T1000 (cell line): ENCODE data around the gene ZBTB8OS.
"Not testable (repeated sequence)": the region's sequence is repeated elsewhere in the genome, so short reads cannot be mapped to it uniquely, and the experiment has no call there.

Experiments used
- DNase-seq: peaks from one replicate; lab custom pipeline; 2025; ENCODE audit warnings: mixed read lengths; lab: John Stamatoyannopoulos, UW

Gene ZBTB8OS

GRCh38 chr1:32650248-32650751 lies at the start of gene ZBTB8OS:
TSS of gene ZBTB8OS (minus strand) at chr1:32650550. CDS start at chr1:32650529, 21 bp downstream.
- DNase-seq: peak; percentile 74

DNA sequence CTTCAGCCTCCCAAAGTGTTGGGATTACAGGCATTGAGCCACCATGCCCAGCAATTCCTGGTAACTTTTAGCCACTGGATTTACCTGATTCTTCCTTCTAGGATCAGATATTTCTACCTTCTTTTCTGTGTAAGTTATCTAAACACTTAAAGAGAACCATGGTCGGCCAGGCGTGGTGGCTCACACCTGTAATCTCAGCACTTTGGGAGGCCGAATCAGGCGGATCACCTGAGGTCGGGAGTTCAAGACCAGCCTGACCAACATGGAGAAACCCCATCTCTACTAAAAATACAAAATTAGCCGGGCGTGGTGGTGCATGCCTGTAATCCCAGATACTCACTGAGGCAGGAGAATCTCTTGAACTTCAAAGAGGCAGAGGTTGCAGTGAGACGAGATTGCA lies 46.6 kb upstream of the ZBTB8OS start:
- DNase-seq: not testable (repeated sequence)

DNA sequence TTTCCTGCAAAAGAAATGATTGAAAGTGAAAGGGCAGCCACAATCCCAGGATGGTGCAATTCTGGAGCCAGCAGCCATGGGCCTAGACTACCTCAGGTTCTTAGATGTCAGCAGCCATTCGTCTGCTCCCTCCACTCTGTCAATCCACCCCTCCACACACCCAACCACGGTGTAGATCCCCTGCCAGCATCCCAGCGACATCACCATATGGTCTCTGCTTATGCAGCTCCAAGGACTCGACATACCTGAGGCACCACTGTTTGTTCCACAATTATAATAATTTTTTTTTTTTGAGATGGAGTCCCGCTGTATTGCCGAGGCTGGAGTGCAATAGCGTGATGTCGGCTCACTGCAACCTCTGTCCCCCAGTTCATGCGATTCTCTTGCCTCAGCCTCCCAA lies 45.7 kb upstream of the ZBTB8OS start:
- no peak for DNase-seq

GRCh38 chr1:32695098-32695904 lies 45.0 kb upstream of the ZBTB8OS start:
- peak; percentile 13 for DNase-seq

DNA sequence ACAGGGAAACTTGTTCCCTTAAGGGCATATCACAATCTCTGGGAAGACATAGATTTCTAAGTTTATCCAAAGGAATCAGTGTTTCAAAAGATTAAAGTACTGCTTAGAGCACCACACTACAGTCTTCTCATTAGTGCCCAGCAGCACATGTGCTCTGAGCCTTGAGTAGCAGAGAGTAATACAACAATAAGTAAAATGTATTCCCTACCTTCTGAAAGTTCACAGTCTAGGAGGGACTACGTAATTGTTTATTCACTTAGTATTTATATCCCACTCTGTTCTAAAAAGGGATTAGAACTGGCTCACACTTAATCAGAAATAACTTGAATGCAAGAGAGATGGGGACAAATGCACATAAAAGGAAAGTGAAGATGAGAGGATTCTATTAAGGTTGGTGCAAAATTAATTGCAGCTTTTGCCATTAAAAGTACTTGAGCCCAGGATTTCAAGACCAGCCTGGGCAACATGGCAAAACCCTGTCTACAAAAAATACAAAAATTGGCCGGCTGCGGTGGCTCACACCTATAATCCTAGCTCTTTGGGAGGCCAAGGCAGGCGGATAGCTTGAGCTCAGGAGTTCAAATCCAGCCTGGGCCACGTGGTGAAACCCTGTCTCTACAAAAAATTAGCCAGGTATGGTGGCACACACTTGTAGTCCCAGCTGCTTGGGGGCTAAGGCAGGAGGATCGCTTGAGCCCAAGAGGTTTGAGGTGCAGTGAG lies 43.3 kb upstream of the ZBTB8OS start:
- DNase-seq: no peak

- no peak for DNase-seq
These were observed 36.0 kb upstream of the ZBTB8OS start for GRCh38 chr1:32686387-32686786.

GRCh38 chr1:32685498-32685897 lies 35.1 kb upstream of the ZBTB8OS start:
- DNase-seq: no peak

GRCh38 chr1:32684167-32684811 lies 33.9 kb upstream of the ZBTB8OS start:
- DNase-seq: no peak

GRCh38 chr1:32683397-32683796 lies 33.0 kb upstream of the ZBTB8OS start:
- DNase-seq: no peak

GRCh38 chr1:32681999-32682398 lies 31.6 kb upstream of the ZBTB8OS start:
- DNase-seq: no peak

DNA sequence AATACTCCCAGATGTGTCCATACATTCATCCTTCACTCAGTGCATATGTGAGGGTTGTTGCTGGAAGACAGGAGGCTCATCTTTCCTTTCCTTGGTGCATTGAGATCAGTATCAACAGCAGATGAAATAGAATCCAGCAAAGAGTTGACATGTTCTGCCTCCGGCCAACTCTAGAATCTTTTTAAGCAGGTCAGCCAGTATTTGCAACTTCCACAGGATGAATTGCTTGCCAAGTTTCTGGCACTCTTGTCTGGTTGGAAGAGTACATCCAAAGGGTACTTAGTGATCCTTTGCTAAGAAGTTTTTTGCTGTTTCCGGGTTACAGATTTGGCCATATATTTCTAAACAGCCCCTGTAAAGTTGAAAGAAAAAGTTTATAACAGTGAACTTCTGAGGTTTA lies 31.2 kb upstream of the ZBTB8OS start:
- DNase-seq: no peak

DNA sequence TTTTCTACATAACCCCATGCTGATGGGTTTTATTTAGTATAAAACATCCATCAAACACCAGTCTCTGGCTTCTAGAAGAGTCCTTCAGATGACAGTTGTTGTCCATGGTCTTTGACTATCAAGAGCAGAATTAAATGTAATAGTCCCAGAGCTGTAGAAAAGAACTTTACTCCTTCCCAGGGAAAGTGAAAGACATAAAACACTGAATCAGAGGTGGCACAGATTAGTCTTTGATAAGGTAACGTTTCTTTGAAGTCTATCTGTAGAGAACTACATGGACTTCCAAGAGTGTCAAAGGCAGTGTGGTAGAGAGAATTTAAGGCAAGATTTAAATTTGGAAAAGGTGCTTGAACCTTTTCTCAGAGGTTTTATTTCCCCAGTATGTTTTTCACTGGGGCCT lies 30.3 kb upstream of the ZBTB8OS start:
- DNase-seq: no peak

DNA sequence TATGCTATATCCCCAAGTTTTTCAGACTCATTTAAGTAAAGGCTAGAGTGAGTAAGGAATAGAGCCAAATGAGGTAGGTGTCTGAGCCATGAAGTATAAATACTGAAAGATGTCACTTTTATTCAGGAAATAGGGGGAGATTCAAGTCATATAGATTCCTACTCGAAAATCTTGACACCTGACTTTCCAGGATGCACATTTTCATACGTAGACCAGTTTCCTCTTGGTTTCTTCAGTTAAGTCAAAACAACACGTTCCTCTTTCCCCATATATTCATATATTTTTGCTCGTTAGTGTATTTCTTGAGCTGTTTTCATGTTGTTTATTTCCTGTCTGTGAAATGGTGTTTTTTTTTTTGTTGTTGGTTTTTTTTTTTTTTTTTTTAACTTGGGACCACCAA lies 29.6 kb upstream of the ZBTB8OS start:
- not testable (repeated sequence) for DNase-seq

- no peak for DNase-seq
These were observed 26.6 kb upstream of the ZBTB8OS start for GRCh38 chr1:32676945-32677344.

- not testable (repeated sequence) for DNase-seq
These were observed 18.4 kb upstream of the ZBTB8OS start for GRCh38 chr1:32668716-32669115.

- no peak for DNase-seq
These were observed 16.7 kb upstream of the ZBTB8OS start for GRCh38 chr1:32666901-32667566.

DNA sequence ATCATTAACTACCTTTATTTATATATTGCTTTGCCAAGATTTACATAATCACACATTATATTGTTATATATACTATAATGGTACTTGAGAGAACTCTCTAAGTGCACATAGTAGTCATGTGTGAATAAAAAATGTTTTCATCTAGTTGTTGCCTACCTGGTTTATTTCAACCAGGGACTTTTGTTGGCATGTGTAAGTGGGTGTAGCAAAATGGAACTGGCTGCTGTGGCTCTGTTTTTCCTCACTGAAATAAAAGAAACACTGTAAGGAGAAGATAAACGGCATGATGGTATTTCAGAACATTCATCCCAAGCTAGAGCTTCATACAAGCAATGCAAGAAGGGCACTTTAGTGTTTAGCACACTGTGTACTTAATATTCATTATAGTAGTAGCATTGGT lies 15.6 kb upstream of the ZBTB8OS start:
- DNase-seq: no peak

- DNase-seq: no peak
These were observed 9.2 kb upstream of the ZBTB8OS start for GRCh38 chr1:32659581-32659980.

DNA sequence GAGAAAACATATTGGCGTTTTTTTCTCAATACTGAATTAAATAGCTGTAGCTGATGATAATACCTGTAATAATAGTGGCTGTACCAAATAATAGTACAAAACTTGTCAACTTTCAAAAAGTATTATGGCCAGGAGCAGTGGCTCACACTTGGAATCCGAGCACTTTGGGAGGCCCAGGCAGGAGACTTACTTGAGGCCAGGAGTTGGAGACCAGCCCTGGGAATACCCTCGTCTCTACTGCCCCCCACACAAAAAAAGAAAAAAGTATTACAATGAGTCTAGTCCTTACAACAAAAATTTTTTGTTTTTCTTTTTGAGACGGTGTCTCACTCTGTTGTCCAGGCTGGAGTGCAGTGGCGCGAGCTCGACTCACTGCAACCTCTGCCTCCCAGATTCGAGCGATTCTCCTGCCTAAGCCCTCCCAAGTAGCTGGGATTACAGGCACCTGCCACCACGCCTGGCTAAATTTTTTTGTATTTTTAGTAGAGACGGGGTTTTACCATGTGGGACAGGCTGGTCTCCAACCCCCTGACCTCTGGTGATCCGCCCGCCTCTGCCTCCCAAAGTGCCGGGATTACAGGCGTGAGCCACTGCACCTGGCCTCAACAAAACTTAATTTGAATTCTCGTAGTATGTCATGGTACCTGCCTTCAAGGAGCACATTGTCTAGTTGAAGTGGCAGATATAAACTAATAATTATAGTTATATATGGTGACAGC lies 2.1 kb upstream of the ZBTB8OS start:
- no peak for DNase-seq

DNA sequence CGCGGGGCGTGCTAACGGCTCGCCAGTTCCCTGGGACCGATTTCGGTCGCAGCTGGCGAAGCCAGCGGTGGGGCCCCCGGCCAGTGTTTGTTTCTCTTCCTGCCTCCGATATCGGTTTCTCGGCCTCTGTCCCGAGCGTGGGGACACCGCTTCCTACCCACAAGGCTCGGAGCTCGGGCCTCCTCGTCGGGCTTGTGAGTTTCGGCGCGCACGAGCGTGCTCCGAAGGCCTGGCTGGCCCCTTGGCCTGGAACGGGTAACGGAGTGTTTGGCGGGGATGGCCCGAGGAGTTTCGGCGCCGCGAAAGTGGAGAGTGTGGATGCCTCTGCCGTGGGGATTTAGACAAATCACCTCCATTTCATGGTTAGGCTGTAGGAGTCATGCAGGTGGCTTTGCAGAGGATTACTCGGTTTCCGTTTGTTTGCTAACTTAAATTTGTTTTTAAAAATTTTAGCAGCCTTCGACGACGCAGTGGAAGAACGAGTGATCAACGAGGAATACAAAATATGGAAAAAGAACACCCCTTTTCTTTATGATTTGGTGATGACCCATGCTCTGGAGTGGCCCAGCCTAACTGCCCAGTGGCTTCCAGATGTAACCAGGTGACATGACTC lies 1.2 kb upstream of the ZBTB8OS start:
- DNase-seq: no peak
